Measurements from ENCODE around the gene AKAP13.

GRCh38 chr15:85786781-85787114 lies 406.3 kb downstream of the AKAP13 start:
- no peak for TF ChIP-seq FOXK2 (IDR thresholded peaks at IDR 0.05)
- TF ChIP-seq FOXA1 (IDR thresholded peaks at IDR 0.05) = no peak
- TF ChIP-seq HDGF (IDR thresholded peaks at IDR 0.05; ENCODE audit: borderline replicate concordance) = no peak
- no peak for TF ChIP-seq ARNT (IDR thresholded peaks at IDR 0.05)
- no peak for TF ChIP-seq FOXM1 (IDR thresholded peaks at IDR 0.05; ENCODE audit: borderline replicate concordance)
- no peak for TF ChIP-seq ZNF384 (IDR thresholded peaks at IDR 0.05)
- no peak for TF ChIP-seq TARDBP (IDR thresholded peaks at IDR 0.05)
- TF ChIP-seq SUZ12 (IDR thresholded peaks at IDR 0.05) = no peak
- no peak for TF ChIP-seq LEF1 (IDR thresholded peaks at IDR 0.05; ENCODE audit: borderline replicate concordance)
- TF ChIP-seq NFRKB (IDR thresholded peaks at IDR 0.05) = no peak

Data from HEK293T (cell line).